Head of caudate nucleus (tissue), 42 donors: ENCODE data around the gene STARD8.
A peak's percentile ranks its signal among the peaks of the same experiment; 100 is the strongest.
"Not testable (repeated sequence)": the region's sequence is repeated elsewhere in the genome, so short reads cannot be mapped to it uniquely, and the experiment has no call there.

Experiments used
- DNase-seq, 42 donors: peaks; one replicate each; pipeline versions ENCODE4 v3.0.0 to v3.0.0-alpha.2; 2020 to 2021; ENCODE audit warnings: mixed read lengths in 7 of 42
- intact Hi-C: fragments of 100-400 bp; cut with DNase I; formaldehyde crosslinking; loops from one replicate; pipeline ENCODE4 v1.15.0; 2022

Gene STARD8

DNA sequence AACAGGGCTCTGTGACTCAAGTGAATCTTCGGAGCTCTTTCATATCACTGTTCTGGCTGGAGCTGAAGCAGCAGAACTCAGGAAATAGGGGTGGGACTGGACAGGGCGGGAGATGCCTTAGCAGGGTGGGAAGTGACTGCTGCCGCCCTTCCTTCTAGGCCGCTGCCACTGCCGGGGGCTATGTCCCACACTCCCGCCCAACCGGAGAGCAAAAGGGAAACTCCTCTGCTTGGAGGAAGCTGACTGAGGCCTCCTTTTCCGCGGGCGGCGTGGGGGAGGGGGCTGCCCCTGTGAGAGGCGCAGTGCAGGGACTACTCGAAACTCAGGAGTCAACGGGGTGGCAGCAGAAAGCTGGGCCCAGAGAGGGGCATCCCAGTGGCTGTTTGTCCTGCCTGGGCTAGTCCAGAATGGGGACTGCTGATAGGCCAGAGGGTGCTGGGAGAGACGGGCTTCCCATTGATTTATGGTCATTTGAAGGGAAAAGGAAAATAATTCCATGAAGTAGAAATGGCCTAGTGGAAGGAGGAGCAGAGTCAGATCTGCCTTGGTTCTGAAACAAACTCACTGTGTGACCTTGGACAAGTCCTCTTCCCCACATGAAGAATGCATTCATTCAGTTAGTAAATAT is 36.9 kb downstream of the STARD8 start:
- peak in 22 of 42 donors; percentile 6 to 45 (median 25) for DNase-seq

DNA sequence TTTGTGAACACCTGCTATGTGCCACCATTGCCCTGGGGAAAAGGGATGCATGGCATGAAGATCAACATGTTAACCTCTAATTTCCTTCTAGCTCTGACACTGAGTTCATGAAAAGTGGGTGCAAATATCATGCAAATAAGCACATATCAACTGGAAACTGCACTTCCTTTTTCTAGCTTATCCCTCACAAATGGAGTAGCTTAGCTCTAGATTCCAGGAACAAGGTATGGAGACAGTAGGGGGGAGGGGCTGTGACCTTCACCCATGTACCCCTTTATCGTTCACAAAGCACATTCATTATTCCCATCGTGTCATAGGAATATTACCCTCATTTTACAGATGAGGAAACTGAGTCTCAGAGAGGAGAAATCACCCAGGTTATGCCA is 37.4 kb downstream of the STARD8 start:
- intact Hi-C loops, result no loop called here
- DNase-seq, result no peak

More for the DNA sequence above, 36.9 kb downstream of the STARD8 start:
- intact Hi-C loops, result no loop called here

DNA sequence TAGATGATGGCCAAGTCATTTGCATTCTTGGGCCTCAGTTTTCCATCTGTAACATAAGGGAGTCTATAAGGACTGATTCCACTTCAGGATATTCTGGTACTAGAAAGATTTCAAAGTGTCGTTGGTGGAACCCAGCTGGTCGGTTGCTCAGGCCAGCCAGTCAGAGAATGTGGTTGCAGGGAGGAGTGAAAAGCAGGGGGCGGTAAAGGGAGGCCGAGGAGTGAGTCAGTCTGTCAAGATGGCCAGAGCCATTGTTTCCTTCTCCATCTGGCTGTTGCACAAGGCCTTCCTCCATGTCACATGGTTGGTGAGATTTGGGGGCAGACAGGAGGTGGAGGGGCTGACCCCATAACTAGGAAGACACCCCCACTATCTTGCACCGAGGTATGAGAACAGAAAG is 38.2 kb downstream of the STARD8 start:
- intact Hi-C loops, result no loop called here
- DNase-seq, result peak in 3 of 42 donors; percentile 28 to 47 (median 43)

DNA sequence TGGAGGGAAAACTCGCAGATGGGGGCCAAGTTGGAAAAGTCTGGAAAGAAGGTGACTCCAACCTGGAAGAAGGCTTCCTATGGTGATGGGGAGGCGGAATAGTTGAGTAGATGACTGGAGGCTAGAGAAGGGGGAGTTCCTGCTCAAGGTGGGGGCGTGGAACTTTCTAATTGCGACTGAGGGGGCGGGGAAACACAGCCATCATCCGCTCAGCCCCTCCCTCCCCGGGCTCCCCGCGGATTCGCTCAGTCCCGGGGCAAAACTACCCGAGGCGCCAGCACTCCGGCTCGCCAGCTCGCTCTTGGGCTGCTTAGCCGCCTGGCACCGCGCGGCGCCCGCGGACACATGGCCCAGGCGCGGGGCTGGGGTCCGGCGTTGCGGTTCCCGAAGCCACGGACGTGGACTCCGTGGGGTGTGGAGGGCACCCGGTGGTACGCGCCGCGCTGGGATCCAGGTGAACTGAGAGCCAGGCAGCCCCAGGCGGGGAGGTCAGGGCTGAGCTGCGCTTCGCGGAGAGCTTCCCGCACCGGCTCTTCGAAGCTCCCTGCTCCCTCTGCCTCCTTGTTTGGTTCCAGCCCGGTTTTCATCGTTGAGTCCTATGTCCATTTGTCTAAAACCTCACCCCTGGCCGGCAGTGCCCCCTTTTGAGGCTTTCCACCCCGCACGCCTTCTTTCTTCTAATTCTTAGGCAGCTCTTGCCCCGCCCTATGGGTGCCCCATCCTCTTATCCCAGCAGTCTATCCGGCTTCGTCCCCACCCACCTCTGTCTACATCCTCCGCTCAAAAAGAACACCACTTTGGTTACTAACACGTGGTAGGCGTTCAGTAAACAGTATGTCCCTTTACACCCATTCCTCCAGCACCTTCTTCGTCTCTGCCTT is 38.9 kb downstream of the STARD8 start:
- intact Hi-C loops, result no loop called here

DNA sequence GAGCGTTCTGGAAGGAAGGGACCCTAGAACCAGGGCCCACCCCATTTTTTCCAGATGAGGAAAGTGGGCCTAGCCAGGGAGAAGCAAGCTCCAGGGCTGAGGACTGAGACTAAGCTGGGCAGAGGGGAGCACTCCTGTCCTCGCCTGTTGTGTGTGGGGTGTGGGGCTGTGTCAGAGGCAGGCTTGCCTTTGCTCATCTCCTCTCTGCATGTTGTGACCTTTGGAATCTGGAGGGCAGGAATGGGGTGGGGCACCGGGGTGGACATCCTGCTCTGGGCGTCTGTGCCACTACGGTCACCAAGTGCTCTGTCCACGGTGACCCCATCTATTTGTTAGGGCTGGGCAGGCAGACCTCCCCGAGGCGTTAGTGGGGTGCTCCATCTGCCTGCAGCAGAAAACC is 41.5 kb downstream of the STARD8 start:
- intact Hi-C loops, DNase-seq: not testable (repeated sequence)

More for the DNA sequence above, 38.9 kb downstream of the STARD8 start:
- DNase-seq, result peak in 31 of 42 donors; percentile 14 to 65 (median 33)

DNA sequence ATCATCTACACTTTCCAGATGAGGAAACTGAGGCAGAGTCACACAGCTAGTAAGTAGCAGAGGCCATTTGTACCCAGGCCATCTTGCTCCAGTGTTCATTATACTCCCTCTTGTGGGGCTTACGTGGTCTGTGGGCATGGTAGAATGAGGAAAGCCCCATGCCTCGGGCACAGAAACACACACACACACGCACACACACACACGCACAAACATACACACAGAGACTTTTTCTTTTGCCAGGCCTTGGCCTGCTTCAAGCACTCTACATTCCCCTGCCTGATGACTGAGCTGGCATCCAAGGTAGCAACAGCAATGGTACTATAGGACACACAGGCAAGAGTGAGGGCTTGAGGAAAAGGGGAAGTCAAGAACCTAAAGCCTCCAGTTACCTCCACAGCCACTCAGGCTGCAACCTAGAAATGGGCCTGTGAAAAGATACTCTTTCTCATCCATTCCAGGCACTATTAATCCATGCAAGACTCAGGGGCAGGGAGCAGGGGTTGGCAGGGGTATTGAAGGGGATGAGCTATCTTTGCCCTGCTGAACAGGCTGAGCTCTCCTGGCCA is 43.6 kb downstream of the STARD8 start:
- intact Hi-C loops, result no loop called here
- no peak for DNase-seq

DNA sequence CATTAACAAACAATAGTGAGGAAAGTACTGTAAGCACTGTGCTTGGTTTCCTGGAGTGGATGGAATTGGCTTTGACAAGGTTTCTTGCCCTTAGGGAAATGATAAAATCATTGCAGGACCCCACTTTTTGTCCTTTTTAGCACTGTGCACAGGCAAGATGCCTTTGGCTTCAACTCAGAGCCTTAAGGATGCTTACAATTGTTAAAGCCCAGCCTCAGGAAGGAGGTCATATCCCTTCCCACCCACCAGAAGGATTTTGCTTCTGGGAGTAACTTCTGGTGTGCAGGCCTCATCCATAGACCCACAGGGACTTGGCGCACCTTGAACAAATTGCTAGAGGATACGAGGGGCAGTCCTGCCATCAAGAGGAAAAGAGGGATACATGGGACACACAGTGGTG is 44.5 kb downstream of the STARD8 start:
- DNase-seq, result no peak
- intact Hi-C loops, result no loop called here

DNA sequence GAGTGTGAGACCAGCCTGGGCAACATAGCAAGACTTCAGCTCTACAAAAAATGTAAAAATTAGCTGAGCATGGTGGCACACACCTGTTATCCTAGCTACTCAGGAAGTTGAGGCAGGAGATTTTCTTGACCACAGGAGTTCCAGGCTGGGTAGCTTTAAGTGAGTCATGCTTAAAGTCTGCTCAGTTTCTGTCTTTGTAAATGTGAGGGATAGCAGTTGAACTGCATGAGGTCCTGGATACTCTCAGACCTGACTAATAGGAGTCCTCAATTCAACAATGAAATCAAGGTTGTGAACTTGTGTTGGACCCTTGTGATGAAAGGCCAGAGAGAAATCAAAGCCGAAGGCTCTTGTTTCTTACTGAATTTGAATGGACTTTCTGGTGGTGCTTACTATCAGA is 45.2 kb downstream of the STARD8 start:
- no peak for DNase-seq

DNA sequence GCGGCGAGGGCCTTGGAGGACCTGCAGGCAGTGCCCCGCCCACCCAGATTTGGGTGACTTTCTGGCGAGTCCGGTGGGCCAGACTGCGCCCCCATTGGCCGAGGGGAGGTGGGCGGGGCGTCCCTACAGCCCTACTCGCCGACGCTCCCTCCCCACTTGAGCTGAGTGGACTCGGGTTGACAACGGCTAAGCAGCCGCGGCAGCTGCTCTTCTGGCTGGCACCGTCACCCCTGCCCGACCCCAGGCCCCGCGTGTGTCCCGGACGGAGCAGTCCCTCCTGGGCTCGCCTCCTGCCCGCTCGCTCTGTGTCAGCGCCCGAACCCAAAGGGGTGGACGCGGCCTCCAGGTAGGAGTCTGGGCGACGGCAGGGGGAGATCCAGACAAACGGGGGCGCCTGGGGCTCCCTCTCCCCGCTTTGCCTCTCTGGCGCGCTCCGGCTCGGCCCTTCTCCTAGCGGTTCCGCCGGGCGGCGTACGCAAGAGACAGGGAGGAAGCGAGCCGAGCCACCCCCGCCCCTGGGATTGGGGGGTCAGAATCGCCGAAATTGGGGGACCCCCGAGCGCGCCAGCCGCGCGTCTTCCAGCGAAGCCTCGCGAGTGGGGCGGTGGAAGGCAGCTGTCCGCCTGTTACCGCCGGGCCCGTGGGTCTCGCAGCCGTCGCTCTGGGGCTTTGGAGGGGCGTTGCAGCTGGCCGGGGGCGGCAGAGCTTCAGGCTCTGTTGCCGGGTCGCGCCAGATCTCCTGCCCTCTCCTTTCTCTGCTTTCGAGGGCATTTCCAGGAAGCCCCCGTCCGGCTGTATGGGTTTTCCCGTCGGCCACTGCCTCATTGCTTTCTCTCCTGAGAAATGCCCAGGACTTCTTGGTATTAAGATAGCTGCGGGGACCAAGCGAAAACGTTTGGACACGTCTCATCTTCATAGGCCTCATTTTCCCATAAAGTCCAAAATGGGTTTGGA is 46.3 kb downstream of the STARD8 start:
- peak in 38 of 42 donors; percentile 11 to 72 (median 46) for DNase-seq
- intact Hi-C loops, result no loop called here

More for the DNA sequence above, 45.2 kb downstream of the STARD8 start:
- intact Hi-C loops, result no loop called here

DNA sequence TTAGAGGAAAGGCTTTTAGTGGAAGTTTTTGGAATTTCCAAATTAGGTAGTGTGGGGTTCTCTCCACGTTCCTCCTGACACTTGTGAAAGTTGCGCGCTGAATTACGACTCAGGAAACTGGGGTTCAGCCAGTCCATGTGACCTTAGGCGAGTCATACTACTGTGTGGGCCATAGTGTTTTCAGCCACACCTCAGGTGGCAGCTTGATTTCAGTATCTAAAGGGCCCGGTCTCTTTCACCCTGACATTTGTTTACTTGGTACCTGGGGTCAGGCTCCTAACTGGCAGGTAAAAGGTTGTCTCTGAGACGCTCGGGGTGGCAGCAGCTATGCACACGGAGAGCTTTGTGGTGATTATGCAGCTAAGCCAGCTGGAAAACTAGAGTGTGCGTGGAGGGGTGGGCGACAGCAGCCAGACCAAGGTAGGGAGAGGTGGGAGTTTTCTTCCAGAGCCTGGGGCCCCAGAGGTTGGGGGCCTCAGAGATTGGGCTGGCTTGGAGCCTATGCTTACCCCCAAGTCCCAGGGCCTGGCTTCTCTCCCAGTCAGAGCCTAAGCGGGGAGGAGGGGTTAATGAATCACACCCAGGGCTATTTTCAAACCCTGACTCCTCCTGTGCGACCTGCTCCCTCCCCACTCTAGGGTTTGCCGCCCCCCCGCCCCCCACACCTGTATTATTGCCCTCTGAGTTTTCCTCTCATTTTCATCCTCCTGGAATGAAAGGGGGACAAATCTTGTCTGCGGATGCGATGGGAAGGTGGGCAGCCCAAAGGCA is 47.2 kb downstream of the STARD8 start:
- no peak for DNase-seq
- intact Hi-C loops, result no loop called here

DNA sequence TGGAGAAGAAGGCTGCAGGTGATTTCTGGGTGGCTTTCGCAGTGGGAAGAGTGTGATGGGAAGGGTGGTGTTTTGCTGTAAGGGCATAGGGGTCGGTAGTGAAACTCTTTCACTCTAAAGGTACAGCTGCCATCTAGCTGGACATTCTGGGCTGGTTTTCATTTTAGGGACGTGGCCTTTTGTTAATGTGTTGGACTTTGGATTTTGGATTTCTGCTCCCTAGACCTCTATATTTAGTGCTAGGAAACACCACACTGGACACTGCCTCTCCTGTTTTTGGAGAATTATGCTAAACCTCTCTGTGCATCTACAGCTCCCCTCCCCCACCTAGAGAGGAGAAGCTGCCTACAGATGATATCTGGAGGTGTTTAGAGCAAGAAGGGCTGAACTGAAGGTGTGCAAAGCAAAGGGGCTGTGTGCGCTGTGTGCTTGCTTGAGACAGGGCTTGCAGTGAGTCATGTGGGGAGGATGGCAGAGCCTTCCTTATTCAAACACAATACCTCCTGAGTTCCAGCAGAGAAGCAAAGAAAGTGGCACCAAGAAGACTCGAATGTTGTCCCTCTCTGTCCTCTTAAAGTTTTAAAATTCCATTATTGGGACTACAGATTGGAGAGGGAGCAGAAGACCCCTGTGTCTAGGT is 47.9 kb downstream of the STARD8 start:
- DNase-seq, result peak in 6 of 42 donors; percentile 4 to 41 (median 20)
- intact Hi-C loops, result no loop called here

DNA sequence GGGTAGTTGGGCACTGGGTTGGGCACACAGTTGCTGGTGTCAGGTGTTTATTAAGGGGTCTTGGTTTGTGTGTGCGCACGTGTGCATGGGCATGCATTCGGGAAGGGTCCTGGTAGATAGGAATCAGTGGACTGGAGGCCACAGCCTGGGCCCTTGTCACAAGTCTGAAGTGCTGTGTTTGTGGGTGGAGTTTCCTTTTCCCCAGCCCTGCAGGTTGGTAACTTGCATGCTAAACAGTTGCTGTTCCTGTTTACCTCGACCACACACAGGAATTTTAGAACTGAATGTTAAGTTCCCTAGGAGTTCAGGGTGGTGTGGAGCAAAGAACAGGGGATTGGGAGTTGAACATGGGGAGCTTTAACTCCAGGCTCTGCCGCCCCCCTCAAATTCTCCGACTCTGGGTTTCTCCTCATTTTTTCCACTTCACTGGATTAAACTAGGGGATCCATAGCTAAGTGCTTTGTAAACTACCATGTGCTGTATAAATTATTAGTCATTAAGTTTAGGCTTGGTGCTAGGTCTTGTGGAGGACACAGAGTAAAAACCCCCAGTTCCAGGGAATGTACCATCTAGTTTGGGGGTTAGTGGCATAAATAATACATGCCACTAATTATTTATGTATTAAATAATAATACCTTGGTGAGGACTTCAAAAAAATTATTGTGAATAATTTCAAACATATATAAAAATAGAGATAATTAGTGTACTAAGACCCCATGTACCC is 49.0 kb downstream of the STARD8 start:
- DNase-seq, result no peak
- intact Hi-C loops, result no loop called here

DNA sequence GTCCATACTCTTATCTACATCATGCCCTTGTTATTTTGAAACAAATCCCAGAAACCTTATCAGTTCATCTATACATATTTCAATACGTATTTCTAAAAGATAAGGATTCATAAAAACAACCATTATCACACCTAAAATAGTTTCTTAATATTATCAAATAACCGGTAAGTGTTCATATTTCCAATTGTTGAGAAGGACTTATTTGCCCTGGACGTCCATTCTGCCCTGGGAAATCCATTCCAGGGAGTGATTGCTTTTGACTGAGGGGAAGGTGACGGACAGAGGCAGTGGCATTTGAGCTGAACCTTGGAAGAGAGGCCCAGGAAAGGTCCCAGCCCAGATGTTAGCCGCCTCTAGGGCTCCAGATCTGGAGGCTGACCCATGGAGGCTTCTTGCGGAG is 49.6 kb downstream of the STARD8 start:
- intact Hi-C loops, result no loop called here
- no peak for DNase-seq

DNA sequence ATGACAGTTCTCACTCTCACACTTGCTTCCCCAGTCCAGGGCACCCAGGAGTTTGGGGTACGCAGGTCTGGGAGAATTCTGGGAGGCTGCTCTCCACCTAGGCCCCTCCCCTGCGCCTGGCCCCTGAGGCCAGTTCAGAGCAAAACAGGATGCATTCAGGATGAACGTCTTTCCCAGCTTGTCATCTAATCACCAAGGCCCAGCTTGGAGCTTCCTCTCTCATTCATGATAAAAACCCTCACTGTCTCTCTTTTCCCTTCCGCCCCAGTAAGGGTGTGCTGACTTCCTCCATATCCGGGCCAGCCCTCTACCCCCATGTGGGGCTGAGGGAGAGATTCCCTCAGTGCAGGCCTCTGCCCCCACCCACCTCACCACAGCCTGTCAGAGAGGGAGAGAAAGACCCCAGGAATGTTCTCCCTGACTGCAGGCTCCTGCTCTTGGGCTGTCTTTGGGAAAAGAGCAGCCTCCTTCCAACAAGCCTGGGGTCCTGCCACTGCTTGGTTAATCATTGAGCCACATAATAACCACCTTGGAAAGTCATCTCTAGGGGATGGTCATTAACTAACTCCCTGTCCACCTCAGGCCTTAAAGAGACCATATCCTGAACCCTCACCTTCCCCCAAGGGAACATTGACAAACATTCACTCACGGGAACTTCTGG is 50.1 kb downstream of the STARD8 start:
- intact Hi-C loops, result no loop called here
- no peak for DNase-seq

DNA sequence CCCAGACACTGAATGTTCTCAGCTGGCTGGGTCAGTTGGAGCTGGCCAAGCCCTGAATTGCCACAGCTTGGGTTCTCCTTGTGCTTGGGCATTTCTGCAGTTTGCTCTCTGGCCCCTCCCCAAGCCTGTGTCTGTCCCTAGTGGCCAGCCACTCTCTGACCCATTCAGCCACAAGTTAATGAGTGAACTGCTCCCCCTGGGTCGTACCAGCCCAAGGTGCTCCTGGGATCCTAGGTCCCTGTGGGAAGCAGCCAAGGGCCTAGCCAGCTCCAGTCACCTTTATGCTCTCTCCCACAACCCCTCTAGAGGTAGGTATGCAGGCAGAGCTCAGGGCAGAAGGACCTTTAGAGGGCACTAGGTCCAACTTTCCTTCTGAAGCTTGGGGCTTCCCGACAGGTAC is 51.5 kb downstream of the STARD8 start:
- intact Hi-C loops, result no loop called here
- DNase-seq, result no peak

DNA sequence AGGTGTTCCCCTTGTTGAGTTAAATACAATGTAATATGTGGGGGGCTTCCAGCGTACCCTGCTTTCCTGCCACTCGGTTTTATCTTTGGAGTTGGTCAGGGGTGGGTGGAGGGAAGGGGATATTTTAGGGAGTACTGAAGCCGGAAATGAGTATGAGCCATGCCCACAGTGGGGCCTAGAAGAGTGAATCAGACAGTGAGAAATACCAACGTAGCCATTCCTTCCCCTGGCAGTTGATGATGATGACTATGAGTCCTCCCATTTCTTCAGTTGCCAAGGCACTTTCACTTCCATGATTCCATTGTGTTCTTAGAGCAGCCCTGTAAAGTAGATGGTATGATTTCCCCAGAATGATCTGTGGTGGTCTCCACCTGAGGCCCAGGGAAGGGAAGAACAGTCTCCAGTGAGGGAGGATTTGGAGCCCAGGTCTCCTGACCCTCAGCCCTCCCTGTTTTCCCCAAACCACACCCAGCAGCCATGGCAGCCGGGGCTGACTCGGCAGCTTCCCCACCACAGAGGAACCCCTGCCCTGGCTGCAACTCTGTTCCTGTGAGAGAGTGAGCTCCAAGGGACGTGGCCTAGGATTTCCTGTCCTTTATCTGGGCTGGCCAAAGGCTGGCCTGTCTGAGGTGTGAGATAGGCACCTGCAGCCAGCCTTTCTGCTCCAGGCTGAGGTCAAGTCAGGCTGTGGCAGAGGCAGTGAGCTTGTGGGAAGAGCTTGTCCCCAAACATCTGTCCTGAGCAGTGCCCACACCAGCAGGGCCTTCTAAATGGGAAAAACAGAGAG is 52.7 kb downstream of the STARD8 start:
- intact Hi-C loops, result no loop called here
- DNase-seq, result no peak
